Panc1 (cell line): ENCODE measurements around the gene FYCO1.

Source experiments
- POLR2AphosphoS5 ChIP-seq: IDR thresholded peaks from 2 replicates; pipeline ENCODE4 v1.6.1; 2012; ENCODE audit warnings: mild to moderate bottlenecking, low read depth, low read length, moderate library complexity
- TCF7L2 ChIP-seq: IDR thresholded peaks from 2 replicates; pipeline ENCODE4 v1.6.1; 2011; ENCODE audit warnings: mild to moderate bottlenecking, low read depth, low read length, inconsistent platforms
- TF ChIP-seq, protein P1 (sequence below): fragments of 450-650 bp; IDR thresholded peaks from 2 replicates; pipeline ENCODE4 v1.5.1; 2017; ENCODE audit warnings: mild to moderate bottlenecking
- TF ChIP-seq, protein P2 (sequence below), 2 experiments: IDR thresholded peaks; 2 replicates each; pipeline ENCODE4 v1.6.1; 2011 to 2012; ENCODE audit warnings: low read depth in 2 of 2, control low read depth in 1 of 2, low read length in 1 of 2, mild to moderate bottlenecking in 1 of 2, moderate library complexity in 1 of 2; ENCODE audit not compliant: insufficient read depth in 1 of 2

DNA sequence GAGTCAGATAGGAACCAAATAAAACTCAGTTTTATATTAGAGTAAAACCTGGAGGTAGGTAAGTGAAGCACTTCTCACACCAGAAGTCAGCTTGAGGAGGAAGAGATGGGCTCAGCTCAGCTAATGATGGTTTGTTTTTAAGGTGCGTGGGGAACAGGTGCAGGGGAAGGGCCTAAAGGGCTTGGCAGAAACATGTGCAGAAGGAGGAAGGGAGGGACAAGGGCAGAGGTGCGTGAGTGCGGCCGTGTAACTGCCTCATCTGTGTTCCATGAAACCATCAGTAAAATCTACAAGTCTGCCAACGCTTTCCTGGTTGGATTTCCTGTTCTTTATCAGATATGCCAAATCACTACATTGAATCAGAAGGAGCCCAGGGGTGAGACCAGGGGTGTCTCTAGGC, 19.9 kb downstream of the FYCO1 start:
- TF ChIP-seq, protein P1, sequence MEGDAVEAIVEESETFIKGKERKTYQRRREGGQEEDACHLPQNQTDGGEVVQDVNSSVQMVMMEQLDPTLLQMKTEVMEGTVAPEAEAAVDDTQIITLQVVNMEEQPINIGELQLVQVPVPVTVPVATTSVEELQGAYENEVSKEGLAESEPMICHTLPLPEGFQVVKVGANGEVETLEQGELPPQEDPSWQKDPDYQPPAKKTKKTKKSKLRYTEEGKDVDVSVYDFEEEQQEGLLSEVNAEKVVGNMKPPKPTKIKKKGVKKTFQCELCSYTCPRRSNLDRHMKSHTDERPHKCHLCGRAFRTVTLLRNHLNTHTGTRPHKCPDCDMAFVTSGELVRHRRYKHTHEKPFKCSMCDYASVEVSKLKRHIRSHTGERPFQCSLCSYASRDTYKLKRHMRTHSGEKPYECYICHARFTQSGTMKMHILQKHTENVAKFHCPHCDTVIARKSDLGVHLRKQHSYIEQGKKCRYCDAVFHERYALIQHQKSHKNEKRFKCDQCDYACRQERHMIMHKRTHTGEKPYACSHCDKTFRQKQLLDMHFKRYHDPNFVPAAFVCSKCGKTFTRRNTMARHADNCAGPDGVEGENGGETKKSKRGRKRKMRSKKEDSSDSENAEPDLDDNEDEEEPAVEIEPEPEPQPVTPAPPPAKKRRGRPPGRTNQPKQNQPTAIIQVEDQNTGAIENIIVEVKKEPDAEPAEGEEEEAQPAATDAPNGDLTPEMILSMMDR: no peak
- TF ChIP-seq, protein P2, sequence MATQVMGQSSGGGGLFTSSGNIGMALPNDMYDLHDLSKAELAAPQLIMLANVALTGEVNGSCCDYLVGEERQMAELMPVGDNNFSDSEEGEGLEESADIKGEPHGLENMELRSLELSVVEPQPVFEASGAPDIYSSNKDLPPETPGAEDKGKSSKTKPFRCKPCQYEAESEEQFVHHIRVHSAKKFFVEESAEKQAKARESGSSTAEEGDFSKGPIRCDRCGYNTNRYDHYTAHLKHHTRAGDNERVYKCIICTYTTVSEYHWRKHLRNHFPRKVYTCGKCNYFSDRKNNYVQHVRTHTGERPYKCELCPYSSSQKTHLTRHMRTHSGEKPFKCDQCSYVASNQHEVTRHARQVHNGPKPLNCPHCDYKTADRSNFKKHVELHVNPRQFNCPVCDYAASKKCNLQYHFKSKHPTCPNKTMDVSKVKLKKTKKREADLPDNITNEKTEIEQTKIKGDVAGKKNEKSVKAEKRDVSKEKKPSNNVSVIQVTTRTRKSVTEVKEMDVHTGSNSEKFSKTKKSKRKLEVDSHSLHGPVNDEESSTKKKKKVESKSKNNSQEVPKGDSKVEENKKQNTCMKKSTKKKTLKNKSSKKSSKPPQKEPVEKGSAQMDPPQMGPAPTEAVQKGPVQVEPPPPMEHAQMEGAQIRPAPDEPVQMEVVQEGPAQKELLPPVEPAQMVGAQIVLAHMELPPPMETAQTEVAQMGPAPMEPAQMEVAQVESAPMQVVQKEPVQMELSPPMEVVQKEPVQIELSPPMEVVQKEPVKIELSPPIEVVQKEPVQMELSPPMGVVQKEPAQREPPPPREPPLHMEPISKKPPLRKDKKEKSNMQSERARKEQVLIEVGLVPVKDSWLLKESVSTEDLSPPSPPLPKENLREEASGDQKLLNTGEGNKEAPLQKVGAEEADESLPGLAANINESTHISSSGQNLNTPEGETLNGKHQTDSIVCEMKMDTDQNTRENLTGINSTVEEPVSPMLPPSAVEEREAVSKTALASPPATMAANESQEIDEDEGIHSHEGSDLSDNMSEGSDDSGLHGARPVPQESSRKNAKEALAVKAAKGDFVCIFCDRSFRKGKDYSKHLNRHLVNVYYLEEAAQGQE (IDR thresholded peaks at IDR 0.05; ENCODE audit: insufficient read depth in 1 of 2, low read depth in 2 of 2, low read length in 1 of 2): no peak
- TF ChIP-seq TCF7L2 (no peak), POLR2AphosphoS5 (no peak)
